SK-MEL-5 (cell line): ENCODE data around the gene FRMPD4. TPM values are rescaled to one million over a fixed set of nuclear protein-coding genes. Genes with fewer than 3 reads are reported as not detected.

Source experiments
- small RNA-seq, 2 experiments: library from RNA; depleted of rRNA; stranded (forward); fragments of <200 nt; gene quantifications; one replicate each; pipeline ENCODE3, GENCODE V24; 2014
- total RNA-seq: library from RNA; depleted of rRNA; stranded (reverse); fragments of >200 nt; shearing (Covaris generic); gene quantifications from 2 replicates; pipeline ENCODE4 v1.2.3, GENCODE V29; 2014

The FRMPD4 gene
- total RNA-seq, 1 experiment from 2014 or later, result not detected

Small RNAs within 50 kb of the gene (small RNA-seq; reads per million reads assigned to genes)
- gene AC119619.1 (0 reads per million in 2 experiments), gene RF00019 (0 reads per million in 2 experiments), gene RN7SKP290 (0 to 0.05 reads per million in 2 experiments)
